ENCODE data around the gene COX8A. TPM values are rescaled to one million over a fixed set of nuclear protein-coding genes. Genes with fewer than 3 reads are reported as not detected.

Gene COX8A
- total and polyA plus RNA-seq, 9 of the 15 experiments (the other 6 are each of a cell fraction or from before 2014, with no cell fraction given): 274 to 1,206 (median 526) TPM

DNA sequence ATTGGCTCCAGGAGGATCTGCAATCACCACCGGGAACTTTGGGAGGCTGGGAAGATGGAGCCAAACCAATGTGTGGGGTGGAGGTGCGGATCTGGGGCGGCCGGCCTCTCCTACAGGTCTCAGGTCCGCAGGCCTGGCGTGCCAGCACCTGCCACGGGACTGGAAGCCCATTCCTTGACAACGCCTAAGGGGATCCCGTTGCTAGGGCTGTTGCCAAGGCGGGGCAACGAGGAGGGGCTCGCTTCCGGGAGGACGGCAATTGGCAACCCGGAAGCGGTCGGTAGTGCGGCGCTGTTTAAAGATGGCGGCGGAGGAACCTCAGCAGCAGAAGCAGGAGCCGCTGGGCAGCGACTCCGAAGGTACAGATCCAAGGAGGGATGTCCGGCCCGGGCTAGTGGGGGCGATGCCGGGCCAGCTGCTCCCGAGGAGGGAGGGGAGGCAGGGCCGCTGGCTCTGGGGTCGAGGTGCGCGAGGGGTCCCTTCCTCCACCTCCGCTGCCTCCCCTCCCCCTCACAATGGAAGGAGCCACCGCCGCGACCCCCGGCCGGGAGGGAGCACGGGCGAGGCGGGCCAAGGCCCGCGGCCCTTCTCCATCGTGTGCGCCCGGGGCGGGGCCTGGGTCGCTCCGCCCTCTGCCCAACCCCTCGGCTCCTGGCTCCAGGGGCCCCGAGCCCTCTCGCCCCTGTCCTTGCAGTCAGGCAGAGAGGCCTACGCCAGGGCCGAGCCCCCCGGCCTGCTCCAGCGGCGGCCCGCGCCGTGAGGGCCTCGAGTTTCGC, 11.9 kb downstream of the COX8A start, which contains the start of gene OTUB1 (continued):
- peak in 1 of 2 experiments; percentile 41; a peak in 1 of 4 replicates for TF ChIP-seq ZMIZ1 (IDR thresholded peaks at IDR 0.05; ENCODE audit: low read depth in 2 of 2, low read length in 2 of 2)
- TF ChIP-seq, protein P1, sequence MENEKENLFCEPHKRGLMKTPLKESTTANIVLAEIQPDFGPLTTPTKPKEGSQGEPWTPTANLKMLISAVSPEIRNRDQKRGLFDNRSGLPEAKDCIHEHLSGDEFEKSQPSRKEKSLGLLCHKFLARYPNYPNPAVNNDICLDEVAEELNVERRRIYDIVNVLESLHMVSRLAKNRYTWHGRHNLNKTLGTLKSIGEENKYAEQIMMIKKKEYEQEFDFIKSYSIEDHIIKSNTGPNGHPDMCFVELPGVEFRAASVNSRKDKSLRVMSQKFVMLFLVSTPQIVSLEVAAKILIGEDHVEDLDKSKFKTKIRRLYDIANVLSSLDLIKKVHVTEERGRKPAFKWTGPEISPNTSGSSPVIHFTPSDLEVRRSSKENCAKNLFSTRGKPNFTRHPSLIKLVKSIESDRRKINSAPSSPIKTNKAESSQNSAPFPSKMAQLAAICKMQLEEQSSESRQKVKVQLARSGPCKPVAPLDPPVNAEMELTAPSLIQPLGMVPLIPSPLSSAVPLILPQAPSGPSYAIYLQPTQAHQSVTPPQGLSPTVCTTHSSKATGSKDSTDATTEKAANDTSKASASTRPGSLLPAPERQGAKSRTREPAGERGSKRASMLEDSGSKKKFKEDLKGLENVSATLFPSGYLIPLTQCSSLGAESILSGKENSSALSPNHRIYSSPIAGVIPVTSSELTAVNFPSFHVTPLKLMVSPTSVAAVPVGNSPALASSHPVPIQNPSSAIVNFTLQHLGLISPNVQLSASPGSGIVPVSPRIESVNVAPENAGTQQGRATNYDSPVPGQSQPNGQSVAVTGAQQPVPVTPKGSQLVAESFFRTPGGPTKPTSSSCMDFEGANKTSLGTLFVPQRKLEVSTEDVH (IDR thresholded peaks at IDR 0.05; ENCODE audit: low read depth, partially characterized antibody): peak; percentile 76
- TF ChIP-seq ZNF780A (CRISPR knock-in tag; IDR thresholded peaks at IDR 0.05): no peak

Data from K562 (cell line).